SK-N-MC (cell line): Measurements from ENCODE around the gene TBC1D2B.
"Not testable (repeated sequence)": the region's sequence is repeated elsewhere in the genome, so short reads cannot be mapped to it uniquely, and the experiment has no call there.

Source experiments
- EZH2 ChIP-seq: fragments of 200-600 bp; sonication (generic); IDR thresholded peaks from one replicate; pipeline ENCODE4 v1.6.1; 2017; ENCODE audit warnings: antibody characterized with exemption
- POLR2AphosphoS5 ChIP-seq: IDR thresholded peaks from 2 replicates; pipeline ENCODE4 v1.6.1; 2012; ENCODE audit warnings: mild to moderate bottlenecking, low read depth, low read length, borderline replicate concordance

- TF ChIP-seq EZH2, POLR2AphosphoS5: not testable (repeated sequence)
These were observed 101.4 kb downstream of the TBC1D2B start for GRCh38 chr15:77976095-77976450.
